GM12878 (cell line): ENCODE results near the gene ALDOB. TPM values are rescaled to one million over a fixed set of nuclear protein-coding genes. Genes with fewer than 3 reads are reported as not detected.
A peak's percentile ranks its signal among the peaks of the same experiment; 100 is the strongest.

ENCODE experiments used
- ATAC-seq: fragments of 200-7000 bp; cut with Tn5 transposase; 3 replicates; pipeline ENCODE4 v1.9.1; 2020; ENCODE audit warnings: mild to moderate bottlenecking, moderate library complexity
- BruUV-seq: library from RNA; stranded (reverse); fragments of 400-500 nt; replicated peaks from 2 replicates; lab custom pipeline; 2021; lab: Mats Ljungman, UMichigan
- CTCF ChIA-PET: fragments of 300-600 bp; sonication (Branson Sonifier 250); formaldehyde crosslinking; extraction: SDS; loops from one replicate; lab custom pipeline; 2021; ENCODE audit warnings: inconsistent platforms; lab: Yijun Ruan, JAX
- POLR2A ChIA-PET: fragments of 350-600 bp; formaldehyde crosslinking; extraction: SDS; loops from one replicate; lab custom pipeline; 2021; ENCODE audit warnings: inconsistent platforms; lab: Charles Lee
- RAD21 ChIA-PET: fragments of 300-600 bp; sonication (Branson Sonifier 250); formaldehyde crosslinking; loops from one replicate; lab custom pipeline; 2023; ENCODE audit warnings: antibody characterized with exemption; ENCODE audit not compliant: unreplicated experiment; lab: Charles Lee
- SMC1A ChIA-PET: fragments of 300-600 bp; sonication (Branson Sonifier 250); formaldehyde crosslinking; loops from one replicate; lab custom pipeline; 2023; ENCODE audit not compliant: unreplicated experiment, uncharacterized antibody; lab: Charles Lee
- DNase-seq: peaks from one replicate; pipeline ENCODE4 v3.0.0-alpha.2; 2011; ENCODE audit warnings: low read depth, low spot score
- FAIRE-seq: peaks from 3 replicates; lab custom pipeline; 2011; peaks lifted over from hg19 to GRCh38; lab: Jason Lieb, UNC
- H2AFZ ChIP-seq: 2 replicates; pipeline ENCODE4 v1.6.0; 2011; ENCODE audit warnings: low read depth, low read length, control low read depth; ENCODE audit not compliant: control insufficient read depth
- H3K27ac ChIP-seq: 2 replicates; pipeline ENCODE4 v1.5.1; 2011; ENCODE audit warnings: control low read depth; ENCODE audit not compliant: control insufficient read depth, insufficient read depth
- H3K27me3 ChIP-seq, 2 experiments: replicated peaks in 1 of 2; 2 replicates each; pipeline versions ENCODE4 v1.6.0 to v1.6.1; 2011; ENCODE audit warnings: low read length in 1 of 2; ENCODE audit not compliant: control insufficient read depth in 2 of 2, insufficient read depth in 2 of 2
- H3K36me3 ChIP-seq, 2 experiments: 2 replicates each; pipeline ENCODE4 v1.5.1; 2011; ENCODE audit warnings: low read length in 1 of 2; ENCODE audit not compliant: control insufficient read depth in 2 of 2, insufficient read depth in 2 of 2
- H3K4me1 ChIP-seq: 2 replicates; pipeline ENCODE4 v1.6.1; 2011; ENCODE audit warnings: mild to moderate bottlenecking, low read length, moderate library complexity, mixed read lengths; ENCODE audit not compliant: control insufficient read depth, insufficient read depth
- H3K4me2 ChIP-seq: 2 replicates; pipeline ENCODE4 v1.6.0; 2011; ENCODE audit warnings: control low read depth; ENCODE audit not compliant: control insufficient read depth, insufficient read depth
- H3K4me3 ChIP-seq: fragments of 200-600 bp; sonication (generic); 2 replicates; pipeline ENCODE4 v1.5.1; 2016
- H3K79me2 ChIP-seq: 2 replicates; pipeline ENCODE4 v1.6.0; 2011; ENCODE audit warnings: low read length; ENCODE audit not compliant: control insufficient read depth, insufficient read depth
- H3K9ac ChIP-seq: 2 replicates; pipeline ENCODE4 v1.8.0; 2011; ENCODE audit warnings: low read length, control low read depth, mixed read lengths; ENCODE audit not compliant: control insufficient read depth, insufficient read depth
- H3K9me3 ChIP-seq: replicated peaks from 3 replicates; pipeline ENCODE4 v1.5.1; 2011; ENCODE audit warnings: mild to moderate bottlenecking, low read length; ENCODE audit not compliant: control insufficient read depth, insufficient read depth
- H4K20me1 ChIP-seq: 2 replicates; pipeline ENCODE4 v1.6.0; 2011; ENCODE audit not compliant: control insufficient read depth, insufficient read depth
- ASH2L ChIP-seq: fragments of 300-600, 200-600 bp; sonication (generic); IDR thresholded peaks from 2 replicates; pipeline ENCODE4 v1.6.1; 2017; ENCODE audit warnings: low read depth, mild to moderate bottlenecking, borderline replicate concordance
- BMI1 ChIP-seq: fragments of 450-650 bp; IDR thresholded peaks from 2 replicates; pipeline ENCODE4 v1.6.1; 2016; ENCODE audit warnings: mild to moderate bottlenecking, moderate library complexity, borderline replicate concordance
- ESRRA ChIP-seq: IDR thresholded peaks from 2 replicates; pipeline ENCODE4 v1.6.1; 2012; ENCODE audit warnings: mild to moderate bottlenecking, low read length, improper control_type of control experiment
- FOXK2 ChIP-seq: fragments of 450-650 bp; IDR thresholded peaks from 2 replicates; pipeline ENCODE4 v1.6.1; 2017; ENCODE audit warnings: mild to moderate bottlenecking, moderate library complexity
- JUNB ChIP-seq: IDR thresholded peaks from 2 replicates; pipeline ENCODE4 v1.6.1; 2016; ENCODE audit warnings: antibody characterized with exemption, mild to moderate bottlenecking
- KAT2A ChIP-seq: conservative IDR thresholded peaks from 2 replicates; pipeline ENCODE4 v1.6.1; 2011; ENCODE audit warnings: low read depth, low read length; ENCODE audit not compliant: control insufficient read depth
- MEF2B ChIP-seq: fragments of 450-650 bp; IDR thresholded peaks from 2 replicates; pipeline ENCODE4 v1.6.1; 2018; ENCODE audit warnings: mild to moderate bottlenecking, moderate library complexity; ENCODE audit not compliant: partially characterized antibody, poor library complexity, severe bottlenecking
- MYB ChIP-seq: fragments of 150-350 bp; IDR thresholded peaks from 2 replicates; pipeline ENCODE4 v1.6.1; 2014; ENCODE audit warnings: mild to moderate bottlenecking, low read depth, low read length, borderline replicate concordance
- NFIC ChIP-seq: IDR thresholded peaks from 2 replicates; pipeline ENCODE4 v1.6.1; 2012; ENCODE audit warnings: low read depth, mild to moderate bottlenecking, inconsistent platforms, low read length, moderate library complexity
- NFXL1 ChIP-seq: fragments of 450-650 bp; IDR thresholded peaks from 2 replicates; pipeline ENCODE4 v1.6.1; 2017; ENCODE audit warnings: antibody characterized with exemption, mild to moderate bottlenecking, borderline replicate concordance
- NKRF ChIP-seq: fragments of 450-650 bp; conservative IDR thresholded peaks from 2 replicates; pipeline ENCODE4 v1.6.1; 2017; ENCODE audit warnings: mild to moderate bottlenecking, moderate library complexity
- POLR2AphosphoS2 ChIP-seq: IDR thresholded peaks from 2 replicates; pipeline ENCODE4 v1.6.1; 2011; ENCODE audit warnings: low read depth, mild to moderate bottlenecking, low read length, improper control_type of control experiment, moderate library complexity
- RELA ChIP-seq: fragments of 450-650 bp; IDR thresholded peaks from 2 replicates; pipeline ENCODE4 v1.8.0; 2014; ENCODE audit warnings: borderline replicate concordance; ENCODE audit not compliant: partially characterized antibody
- RFX5 ChIP-seq: IDR thresholded peaks from 2 replicates; pipeline ENCODE4 v1.6.1; 2011; ENCODE audit warnings: low read depth, low read length, improper control_type of control experiment
- SMARCA5 ChIP-seq: fragments of 450-650 bp; IDR thresholded peaks from 2 replicates; pipeline ENCODE4 v1.6.1; 2017; ENCODE audit warnings: mild to moderate bottlenecking
- YY1 ChIP-seq: IDR thresholded peaks from 2 replicates; pipeline ENCODE4 v1.6.1; 2011; ENCODE audit warnings: low read depth, mild to moderate bottlenecking, low read length
- WGBS: methylation state at CpG from one replicate; pipeline ENCODE4 v1.1.6; 2016; ENCODE audit warnings: low lambda C conversion rate; ENCODE audit not compliant: insufficient replicate concordance, insufficient coverage; ENCODE audit errors: missing lambda C conversion rate; 5-methylcytosine and 5-hydroxymethylcytosine counted together
- in situ Hi-C: fragments of 300-500 bp; cut with MboI; formaldehyde crosslinking; loops from 9 replicates; pipeline ENCODE4 v1.14.3; 2018; ENCODE audit warnings: mixed read lengths
- intact Hi-C: fragments of 100-400 bp; cut with micrococcal nuclease; formaldehyde crosslinking; loops from one replicate; pipeline ENCODE4 v1.14.2; 2022; ENCODE audit not compliant: unreplicated experiment
- polyA plus RNA-seq, 11 experiments: library from polyadenylated mRNA; depleted of rRNA in 4 of 11; unstranded in 6 of 11; stranded (reverse) in 5 of 11; fragments of >200 nt; fragmentation: Nextera tagmentation in 4 of 11; fragmentation: Illumina TruSeq in 1 of 11; extraction: Ambion mirVana in 4 of 11; extraction: Trizol in 1 of 11; gene quantifications; 1 replicate in 1 of 11; 2 replicates in 10 of 11; pipeline versions ENCODE4 v1.2.1 to v1.2.3, GENCODE V29; 2011 to 2016; ENCODE audit warnings: inconsistent platforms in 2 of 11, missing spikeins in 2 of 11, low read depth in 1 of 11
- total RNA-seq, 4 experiments: library from RNA; depleted of rRNA in 3 of 4; stranded (reverse); fragments of >200 nt in 3 of 4; fragmentation: Illumina TruSeq in 1 of 4; extraction: Trizol in 1 of 4; gene quantifications; 2 replicates each; pipeline versions ENCODE4 v1.2.1 to v1.2.3, GENCODE V29; 2013 to 2021

ALDOB gene
- total and polyA plus RNA-seq, 10 of the 15 experiments (the other 5 are each of a cell fraction or from before 2014, with no cell fraction given) = 0.03 to 0.82 (median 0.04) TPM; not detected in 7

DNA sequence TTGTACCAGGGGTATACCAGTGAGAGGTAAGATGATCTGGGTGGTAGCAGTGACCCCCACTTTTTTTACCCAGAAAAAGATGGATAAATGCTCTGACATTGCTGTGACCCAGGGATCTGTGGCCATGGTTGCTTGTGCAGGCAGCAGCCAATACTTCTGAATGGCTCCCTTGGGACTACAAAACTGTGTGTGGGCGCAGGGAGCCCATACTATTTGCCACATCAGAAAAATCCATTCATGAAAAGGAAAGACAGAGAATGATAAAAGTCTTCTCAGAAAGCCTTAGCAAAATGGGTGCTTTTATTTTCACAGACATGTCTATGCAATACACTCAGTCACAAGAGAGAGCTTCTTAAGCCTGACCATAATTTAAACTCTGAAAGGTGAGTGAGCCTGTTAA, 37.3 kb upstream of the ALDOB start:
- intact Hi-C loops (no loop called here), in situ Hi-C loops (no loop called here)
- WGBS = 0% methylated on average over 1 of the region's 1 CpG
- no peak overlapping the region for H3K27ac ChIP-seq
- H2AFZ ChIP-seq = no peak overlapping the region
- no peak overlapping the region for H3K9ac ChIP-seq
- no peaks in the 10 kb centered on the region for H4K20me1 ChIP-seq
- RAD21 ChIA-PET = interaction anchor here (1.6 kb wide), 1 partner anchor 10 kb away, joined by 4 read pairs; no protein-coding TSS in a partner anchor
- CTCF ChIA-PET = interaction anchor here (2.0 kb wide), 2 partner anchors 14 to 15 kb away, joined by 5 to 6 read pairs; no protein-coding TSS in a partner anchor
- no peaks in the 10 kb centered on the region for H3K9me3 ChIP-seq
- SMC1A ChIA-PET = no interaction called here
- H3K4me3 ChIP-seq = no peak overlapping the region
- ATAC-seq (no peak), DNase-seq (no peak), FAIRE-seq (no peak)
- no TSS peak for BruUV-seq
- H3K27me3 ChIP-seq = peaks cover 0 to 2% of the 10 kb centered on the region in 2 experiments; a peak in 2 of 4 replicates
- no peak for TF ChIP-seq JUNB
- TF ChIP-seq MEF2B = peak; percentile 15
- H3K36me3 ChIP-seq = no peaks in the 10 kb centered on the region
- no peak overlapping the region for H3K4me2 ChIP-seq
- H3K79me2 ChIP-seq = no peaks in the 10 kb centered on the region
- POLR2A ChIA-PET = no interaction called here
- H3K4me1 ChIP-seq = no peaks in the 10 kb centered on the region

- no peaks in the 10 kb centered on the region for H3K36me3 ChIP-seq
- in situ Hi-C loops = no loop called here
- POLR2A ChIA-PET = no interaction called here
- SMC1A ChIA-PET = no interaction called here
- H3K4me1 ChIP-seq = no peaks in the 10 kb centered on the region
- no peak overlapping the region for H3K27ac ChIP-seq
- H3K27me3 ChIP-seq = peaks cover 0 to 2% of the 10 kb centered on the region in 2 experiments; a peak in 2 of 4 replicates
- no peak overlapping the region for H3K9ac ChIP-seq
- TF ChIP-seq BMI1 (no peak), KAT2A (no peak), SMARCA5 (no peak), NFXL1 (no peak), ESRRA (no peak), MYB (no peak), RELA (no peak), RFX5 (no peak), NFIC (no peak), NKRF (no peak), YY1 (no peak), ASH2L (no peak), POLR2AphosphoS2 (no peak), FOXK2 (no peak)
- TF ChIP-seq, all 136 proteins: peak for 0
- no peak overlapping the region for H3K4me3 ChIP-seq
- CTCF ChIA-PET = interaction anchor here (0.6 to 1.0 kb wide), 3 partner anchors 12 to 82 kb away, joined by 3 read pairs; no protein-coding TSS in a partner anchor
- H3K79me2 ChIP-seq = no peaks in the 10 kb centered on the region
- intact Hi-C loops = no loop called here
- no TSS peak for BruUV-seq
- DNase-seq (no peak), ATAC-seq (no peak), FAIRE-seq (no peak)
- no peaks in the 10 kb centered on the region for H3K9me3 ChIP-seq
- RAD21 ChIA-PET = no interaction called here
- no peaks in the 10 kb centered on the region for H4K20me1 ChIP-seq
- H3K4me2 ChIP-seq = no peak overlapping the region
- H2AFZ ChIP-seq = no peak overlapping the region
- 40% methylated on average over 3 of the region's 3 CpGs for WGBS
These were observed 35.4 kb upstream of the ALDOB start for GRCh38 chr9:101470929-101471328.
